Left ventricle myocardium superior (tissue), 1 donor: ENCODE data around the gene BST2. TPM values are rescaled to one million over a fixed set of nuclear protein-coding genes. Genes with fewer than 3 reads are reported as not detected.

ENCODE experiments used
- ATAC-seq: fragments of 200-7000 bp; cut with Tn5 transposase; one replicate; pipeline ENCODE4 v1.9.1; 2020; ENCODE audit warnings: mild to moderate bottlenecking, moderate library complexity
- DNase-seq: peaks from one replicate; pipeline ENCODE4 v3.0.0-alpha.2; 2020
- intact Hi-C: fragments of 100-400 bp; cut with micrococcal nuclease; formaldehyde crosslinking; loops from one replicate; pipeline ENCODE4 v1.11.0; 2022
- total RNA-seq: library from RNA; stranded (reverse); fragmentation: NEBNext Ultra II Directional; extraction: Animal tissue kit (Norgen Biotek cat#: 25700); gene quantifications from one replicate; pipeline ENCODE4 v1.2.1, GENCODE V29; 2021
- donor health status: DM: no; HTN: yes; CAD: no; lungs with severe emphysema.

BST2 gene
- total RNA-seq, 1 donor from 2014 or later: 49.7 TPM

DNA sequence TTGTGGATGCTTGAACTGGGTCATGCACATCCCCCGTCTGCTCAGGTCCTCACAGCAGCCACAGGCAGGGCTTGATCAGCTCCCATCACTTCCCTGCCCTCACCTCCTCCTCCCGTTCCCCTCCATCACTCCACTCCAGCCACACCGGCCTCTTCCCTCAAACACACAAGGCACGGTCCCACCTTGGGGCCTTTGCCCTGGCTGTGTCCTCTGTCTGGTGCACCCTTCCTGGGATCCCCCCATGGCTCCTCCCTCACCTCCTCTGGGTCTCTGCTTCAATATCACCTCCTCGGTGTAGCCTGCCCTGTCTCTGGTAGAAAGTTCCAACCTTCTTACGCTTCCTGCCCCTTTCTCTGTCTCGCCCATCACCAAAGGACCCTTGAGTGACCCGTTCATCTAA, 52.0 kb downstream of the BST2 start:
- intact Hi-C loops: no loop called here
- ATAC-seq: no peak
- DNase-seq: no peak

Other genes with a start within 250 kb of the BST2 start
- gene USE1, start 190.3 kb downstream of the BST2 start, total RNA-seq: 27.4 TPM
- 28.0 TPM for gene OCEL1, start 179.4 kb downstream of the BST2 start, total RNA-seq
- 82.4 TPM for gene NR2F6, start 159.7 kb downstream of the BST2 start, total RNA-seq
- 9.3 TPM for gene USHBP1, start 140.9 kb downstream of the BST2 start, total RNA-seq
- 82.0 TPM for gene BABAM1, start 138.2 kb downstream of the BST2 start, total RNA-seq
- gene ANKLE1, start 123.7 kb downstream of the BST2 start, total RNA-seq: 0.12 TPM
- gene ABHD8, start 102.2 kb downstream of the BST2 start, total RNA-seq: 14.8 TPM
- gene MRPL34, start 99.8 kb downstream of the BST2 start, total RNA-seq: 242 TPM
- gene DDA1, start 96.1 kb downstream of the BST2 start, total RNA-seq: 31.9 TPM
- 11.7 TPM for gene ANO8, start 70.8 kb downstream of the BST2 start, total RNA-seq
- 11.5 TPM for gene GTPBP3, start 68.1 kb downstream of the BST2 start, total RNA-seq
- 22.9 TPM for gene PLVAP, start 28.3 kb downstream of the BST2 start, total RNA-seq
- not detected for gene CCDC194, start 11.4 kb downstream of the BST2 start, total RNA-seq
- gene MVB12A, start 14.4 kb upstream of the BST2 start, total RNA-seq: 18.9 TPM
- gene TMEM221, start 43.0 kb upstream of the BST2 start, total RNA-seq: not detected
- not detected for gene NXNL1, start 55.3 kb upstream of the BST2 start, total RNA-seq
- 68.9 TPM for gene SLC27A1, start 64.9 kb upstream of the BST2 start, total RNA-seq
- gene PGLS, start 106.0 kb upstream of the BST2 start, total RNA-seq: 19.7 TPM
- 33.0 TPM for gene COLGALT1, start 150.0 kb upstream of the BST2 start, total RNA-seq